PFSK-1 (cell line): Measurements from ENCODE around the gene CTBP2.

ENCODE experiments used
- FOXP2 ChIP-seq: optimal IDR thresholded peaks from 2 replicates; pipeline ENCODE3; 2011; ENCODE audit warnings: borderline replicate concordance, control low read depth, inconsistent platforms; ENCODE audit not compliant: insufficient read depth; ENCODE audit errors: extremely low read length, extremely low read depth
- POLR2AphosphoS5 ChIP-seq: IDR thresholded peaks from 2 replicates; pipeline ENCODE4 v1.6.1; 2012; ENCODE audit warnings: low read depth, mild to moderate bottlenecking, control low read depth, low read length, moderate library complexity
- SIN3A ChIP-seq: IDR thresholded peaks from 2 replicates; pipeline ENCODE4 v1.6.1; 2012; ENCODE audit warnings: mild to moderate bottlenecking, low read length, moderate library complexity, borderline replicate concordance; ENCODE audit not compliant: insufficient read depth
- TAF1 ChIP-seq: IDR thresholded peaks from 2 replicates; pipeline ENCODE4 v1.6.1; 2012; ENCODE audit warnings: low read length, control low read depth, borderline replicate concordance; ENCODE audit not compliant: insufficient read depth
- TF ChIP-seq, protein P1 (sequence below), 2 experiments: IDR thresholded peaks; 2 replicates each; pipeline versions ENCODE4 v1.6.1 to v1.8.0; 2011 to 2012; ENCODE audit warnings: low read depth in 2 of 2, low read length in 2 of 2, control low read depth in 1 of 2, inconsistent platforms in 1 of 2, mild to moderate bottlenecking in 1 of 2, moderate library complexity in 1 of 2; ENCODE audit not compliant: insufficient read depth in 1 of 2

Gene CTBP2

GRCh38 chr10:125092564-125093031 is 67.8 kb downstream of the CTBP2 start:
- TF ChIP-seq, protein P1, sequence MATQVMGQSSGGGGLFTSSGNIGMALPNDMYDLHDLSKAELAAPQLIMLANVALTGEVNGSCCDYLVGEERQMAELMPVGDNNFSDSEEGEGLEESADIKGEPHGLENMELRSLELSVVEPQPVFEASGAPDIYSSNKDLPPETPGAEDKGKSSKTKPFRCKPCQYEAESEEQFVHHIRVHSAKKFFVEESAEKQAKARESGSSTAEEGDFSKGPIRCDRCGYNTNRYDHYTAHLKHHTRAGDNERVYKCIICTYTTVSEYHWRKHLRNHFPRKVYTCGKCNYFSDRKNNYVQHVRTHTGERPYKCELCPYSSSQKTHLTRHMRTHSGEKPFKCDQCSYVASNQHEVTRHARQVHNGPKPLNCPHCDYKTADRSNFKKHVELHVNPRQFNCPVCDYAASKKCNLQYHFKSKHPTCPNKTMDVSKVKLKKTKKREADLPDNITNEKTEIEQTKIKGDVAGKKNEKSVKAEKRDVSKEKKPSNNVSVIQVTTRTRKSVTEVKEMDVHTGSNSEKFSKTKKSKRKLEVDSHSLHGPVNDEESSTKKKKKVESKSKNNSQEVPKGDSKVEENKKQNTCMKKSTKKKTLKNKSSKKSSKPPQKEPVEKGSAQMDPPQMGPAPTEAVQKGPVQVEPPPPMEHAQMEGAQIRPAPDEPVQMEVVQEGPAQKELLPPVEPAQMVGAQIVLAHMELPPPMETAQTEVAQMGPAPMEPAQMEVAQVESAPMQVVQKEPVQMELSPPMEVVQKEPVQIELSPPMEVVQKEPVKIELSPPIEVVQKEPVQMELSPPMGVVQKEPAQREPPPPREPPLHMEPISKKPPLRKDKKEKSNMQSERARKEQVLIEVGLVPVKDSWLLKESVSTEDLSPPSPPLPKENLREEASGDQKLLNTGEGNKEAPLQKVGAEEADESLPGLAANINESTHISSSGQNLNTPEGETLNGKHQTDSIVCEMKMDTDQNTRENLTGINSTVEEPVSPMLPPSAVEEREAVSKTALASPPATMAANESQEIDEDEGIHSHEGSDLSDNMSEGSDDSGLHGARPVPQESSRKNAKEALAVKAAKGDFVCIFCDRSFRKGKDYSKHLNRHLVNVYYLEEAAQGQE (IDR thresholded peaks at IDR 0.05; ENCODE audit: insufficient read depth in 1 of 2, low read depth in 2 of 2, low read length in 2 of 2) = no peak
- TF ChIP-seq TAF1 (no peak), FOXP2 (no peak), SIN3A (no peak), POLR2AphosphoS5 (no peak)

DNA sequence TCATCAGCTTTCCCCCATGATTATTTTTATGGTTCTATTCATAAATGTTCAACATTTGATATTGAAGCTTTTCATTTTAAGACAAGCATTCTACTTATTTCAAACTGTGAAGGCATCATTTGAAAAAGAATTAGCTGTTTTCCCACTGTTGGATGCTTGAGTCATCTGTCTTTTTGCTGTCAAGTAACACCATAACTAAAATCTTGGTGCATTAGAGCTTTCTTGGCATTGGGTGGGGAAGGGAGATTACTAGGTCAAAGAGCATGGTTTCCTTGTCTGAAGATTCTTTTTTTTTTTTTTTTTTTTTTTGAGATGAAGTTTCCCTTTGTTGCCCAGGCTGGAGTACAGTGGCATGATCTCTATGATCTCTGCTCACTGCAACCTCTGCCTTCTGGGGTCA is 68.5 kb downstream of the CTBP2 start:
- no peak for TF ChIP-seq FOXP2
- no peak for TF ChIP-seq POLR2AphosphoS5
- TF ChIP-seq, protein P1 (IDR thresholded peaks at IDR 0.05; ENCODE audit: insufficient read depth in 1 of 2, low read depth in 2 of 2, low read length in 2 of 2) = no peak
- no peak for TF ChIP-seq TAF1
- no peak for TF ChIP-seq SIN3A

DNA sequence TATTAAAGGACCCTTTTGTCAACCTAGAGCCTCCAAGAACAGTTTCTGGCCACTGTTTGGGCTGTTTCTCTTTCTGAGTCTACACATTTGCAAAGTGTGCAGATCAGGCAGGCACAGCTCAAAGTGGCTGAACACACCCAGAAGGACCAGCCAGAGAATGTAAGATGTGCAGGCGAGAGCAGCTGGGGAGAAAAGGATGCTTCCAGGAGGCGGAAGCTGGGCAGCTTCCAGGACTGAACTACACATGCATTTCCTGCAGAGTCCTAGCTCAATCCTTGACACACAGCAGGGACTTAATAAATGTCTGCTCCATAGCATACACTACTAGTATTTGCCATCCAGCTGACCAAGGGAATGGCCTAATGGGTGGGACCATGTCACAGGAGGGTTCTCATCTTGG is 70.9 kb downstream of the CTBP2 start:
- TF ChIP-seq POLR2AphosphoS5 (no peak), TAF1 (no peak), SIN3A (no peak), FOXP2 (no peak)
- TF ChIP-seq, protein P1 (IDR thresholded peaks at IDR 0.05; ENCODE audit: insufficient read depth in 1 of 2, low read depth in 2 of 2, low read length in 2 of 2) = no peak

GRCh38 chr10:125087897-125088215 is 72.5 kb downstream of the CTBP2 start:
- TF ChIP-seq SIN3A (no peak), POLR2AphosphoS5 (no peak), TAF1 (no peak), FOXP2 (no peak)
- TF ChIP-seq, protein P1 (IDR thresholded peaks at IDR 0.05; ENCODE audit: insufficient read depth in 1 of 2, low read depth in 2 of 2, low read length in 2 of 2) = no peak

- TF ChIP-seq, protein P1 (IDR thresholded peaks at IDR 0.05; ENCODE audit: insufficient read depth in 1 of 2, low read depth in 2 of 2, low read length in 2 of 2) = no peak
- TF ChIP-seq SIN3A (no peak), POLR2AphosphoS5 (no peak), TAF1 (no peak), FOXP2 (no peak)
Measured at GRCh38 chr10:125087191-125087896, 73.0 kb downstream of the CTBP2 start.
